Measurements from ENCODE around the gene NXF1.
"Not testable (repeated sequence)": the region's sequence is repeated elsewhere in the genome, so short reads cannot be mapped to it uniquely, and the experiment has no call there.

Gene NXF1

GRCh38 chr11:62805076-62805892, at the start of gene NXF1:
Gene NXF1, minus strand, starts transcription at chr11:62805440. Its CDS starts 84 bp downstream, at chr11:62805356.
- DNase-seq (ENCODE audit: low spot score), result peak; percentile 96

- DNase-seq (ENCODE audit: low spot score), result no peak
Observed at GRCh38 chr11:62854013-62854824, 49.0 kb upstream of the NXF1 start.

- DNase-seq (ENCODE audit: low spot score), result peak; percentile 40
Observed at GRCh38 chr11:62853279-62853965, 48.2 kb upstream of the NXF1 start.

- DNase-seq (ENCODE audit: low spot score), result no peak
Observed at GRCh38 chr11:62852523-62853188, 47.4 kb upstream of the NXF1 start.

GRCh38 chr11:62851807-62852522, 46.7 kb upstream of the NXF1 start:
- DNase-seq (ENCODE audit: low spot score), result no peak

- DNase-seq (ENCODE audit: low spot score), result peak; percentile 61
Observed at GRCh38 chr11:62850911-62851806, 45.9 kb upstream of the NXF1 start.

GRCh38 chr11:62847767-62848314, 42.6 kb upstream of the NXF1 start:
- DNase-seq (ENCODE audit: low spot score), result no peak

- no peak for DNase-seq (ENCODE audit: low spot score)
Observed at GRCh38 chr11:62846177-62846576, 40.9 kb upstream of the NXF1 start.

- DNase-seq (ENCODE audit: low spot score), result no peak
Observed at GRCh38 chr11:62844154-62844553, 38.9 kb upstream of the NXF1 start.

GRCh38 chr11:62843466-62843865, 38.2 kb upstream of the NXF1 start:
- no peak for DNase-seq (ENCODE audit: low spot score)

- not testable (repeated sequence) for DNase-seq (ENCODE audit: low spot score)
Observed at GRCh38 chr11:62842891-62843290, 37.7 kb upstream of the NXF1 start.

- peak; percentile 34 for DNase-seq (ENCODE audit: low spot score)
Observed at GRCh38 chr11:62842171-62842741, 37.0 kb upstream of the NXF1 start.

- DNase-seq (ENCODE audit: low spot score), result peak; percentile 96
Observed at GRCh38 chr11:62841361-62842170, 36.3 kb upstream of the NXF1 start.

GRCh38 chr11:62840721-62841360, 35.6 kb upstream of the NXF1 start:
- not testable (repeated sequence) for DNase-seq (ENCODE audit: low spot score)

GRCh38 chr11:62839050-62839945, 34.1 kb upstream of the NXF1 start, which contains the start of gene WDR74:
Gene WDR74, minus strand, starts transcription at chr11:62839590. Its CDS starts 20 bp downstream, at chr11:62839570.
- DNase-seq (ENCODE audit: low spot score), result peak; percentile 97

- DNase-seq (ENCODE audit: low spot score), result no peak
Observed at GRCh38 chr11:62835336-62835735, 30.1 kb upstream of the NXF1 start.

Data from activated CD4-positive, alpha-beta T cell treated with anti-CD3 and anti-CD28 coated beads, Interleukin-2, Interleukin-4, amounts not matched to agents 100 ng/mL and 50 ng/mL, durations not matched to agents 16 hours and 8 hours (primary cell).